Retina (tissue), 1 donor: ENCODE results near the gene MRTFB.
A peak's percentile ranks its signal among the peaks of the same experiment; 100 is the strongest.
"Not testable (repeated sequence)": the region's sequence is repeated elsewhere in the genome, so short reads cannot be mapped to it uniquely, and the experiment has no call there.

Source experiments
- DNase-seq: peaks from one replicate; pipeline ENCODE4 v3.0.0-alpha.2; 2016

MRTFB gene

GRCh38 chr16:14146445-14146844 lies 75.3 kb downstream of the MRTFB start:
- no peak for DNase-seq

GRCh38 chr16:14148016-14148415 lies 76.9 kb downstream of the MRTFB start:
- no peak for DNase-seq

GRCh38 chr16:14148569-14148968 lies 77.5 kb downstream of the MRTFB start:
- DNase-seq: no peak

DNA sequence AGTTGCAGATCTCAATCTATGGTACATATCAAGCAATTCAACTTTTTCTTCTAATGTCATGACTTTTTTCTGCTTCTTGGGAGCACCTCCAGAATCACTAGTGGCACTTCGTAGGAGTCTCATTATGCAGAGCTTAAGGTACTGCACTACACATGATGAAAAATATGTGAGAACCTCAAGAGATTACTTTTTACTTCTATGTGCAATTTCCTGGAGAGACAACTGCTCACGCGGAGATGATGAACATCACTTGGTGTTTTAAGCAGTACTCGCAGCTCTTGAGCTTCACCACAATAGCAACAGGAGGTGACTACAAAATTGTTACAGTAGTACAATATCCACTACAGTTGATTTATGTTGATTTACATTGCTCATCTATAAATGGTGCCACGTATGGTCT lies 79.7 kb downstream of the MRTFB start:
- DNase-seq: no peak

DNA sequence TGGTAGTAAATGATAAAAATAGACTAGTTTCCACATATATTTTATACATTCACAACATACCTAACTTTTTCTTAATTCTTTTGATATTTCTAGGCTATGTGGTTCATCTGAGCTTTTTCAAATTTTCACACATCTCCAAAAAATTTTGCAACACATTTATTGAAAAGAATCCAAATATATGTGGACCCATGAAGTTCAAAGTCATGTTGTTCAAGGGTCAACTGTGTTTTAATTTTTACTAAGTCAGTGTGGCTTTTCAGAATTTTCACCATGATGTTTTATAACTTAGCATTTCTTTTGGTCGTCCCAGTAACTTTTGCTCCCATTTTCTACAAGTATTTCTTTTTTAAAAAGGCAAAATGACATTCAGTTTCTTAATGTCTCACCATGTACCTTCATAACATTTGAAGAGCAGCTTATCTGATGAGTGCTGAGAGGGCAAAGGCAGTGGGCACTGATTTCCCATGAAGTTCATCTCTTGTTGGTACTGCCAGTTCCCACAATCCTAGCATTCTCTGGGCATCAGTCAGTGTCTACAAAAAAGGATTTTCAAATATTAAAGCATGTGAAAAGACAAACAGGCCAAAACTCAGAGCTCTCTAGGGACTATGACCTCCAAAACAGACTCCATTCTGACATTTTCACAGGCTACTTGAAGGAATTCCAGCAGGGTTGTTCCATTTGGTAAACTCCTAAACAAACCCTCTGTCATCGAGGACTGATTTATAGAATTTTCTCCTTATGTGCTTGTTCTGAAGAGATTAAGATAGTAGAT lies 80.3 kb downstream of the MRTFB start:
- no peak for DNase-seq

DNA sequence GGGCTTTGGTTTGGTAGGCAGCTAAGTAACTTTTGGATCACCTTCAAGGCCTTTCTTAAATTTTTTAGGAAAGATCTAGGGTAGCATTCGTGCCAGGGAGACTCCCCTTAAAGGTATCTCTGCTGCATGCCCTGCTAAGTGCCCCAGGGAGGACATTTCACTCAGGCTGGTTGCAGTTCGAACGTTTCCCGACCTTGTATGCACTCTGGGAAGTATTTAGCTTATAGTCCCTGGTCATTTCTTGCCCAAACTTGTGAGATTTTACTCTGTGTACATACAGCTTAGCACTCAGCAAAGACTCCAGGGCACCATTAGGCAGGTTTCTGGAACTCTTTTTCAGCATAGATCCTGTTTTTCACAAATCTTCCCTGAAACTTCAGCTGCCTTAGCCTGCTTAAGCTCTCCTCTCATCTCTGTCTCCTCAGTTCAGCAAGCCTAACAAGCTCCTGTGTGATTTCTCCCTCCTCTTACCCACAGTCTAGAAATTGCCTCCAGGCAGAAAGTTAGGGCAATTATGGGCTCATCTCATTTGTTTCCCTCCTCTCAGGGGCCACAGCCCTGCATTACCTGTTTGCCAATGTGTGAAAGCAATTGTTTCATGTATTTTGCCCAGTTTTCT lies 84.6 kb downstream of the MRTFB start:
- DNase-seq: no peak

DNA sequence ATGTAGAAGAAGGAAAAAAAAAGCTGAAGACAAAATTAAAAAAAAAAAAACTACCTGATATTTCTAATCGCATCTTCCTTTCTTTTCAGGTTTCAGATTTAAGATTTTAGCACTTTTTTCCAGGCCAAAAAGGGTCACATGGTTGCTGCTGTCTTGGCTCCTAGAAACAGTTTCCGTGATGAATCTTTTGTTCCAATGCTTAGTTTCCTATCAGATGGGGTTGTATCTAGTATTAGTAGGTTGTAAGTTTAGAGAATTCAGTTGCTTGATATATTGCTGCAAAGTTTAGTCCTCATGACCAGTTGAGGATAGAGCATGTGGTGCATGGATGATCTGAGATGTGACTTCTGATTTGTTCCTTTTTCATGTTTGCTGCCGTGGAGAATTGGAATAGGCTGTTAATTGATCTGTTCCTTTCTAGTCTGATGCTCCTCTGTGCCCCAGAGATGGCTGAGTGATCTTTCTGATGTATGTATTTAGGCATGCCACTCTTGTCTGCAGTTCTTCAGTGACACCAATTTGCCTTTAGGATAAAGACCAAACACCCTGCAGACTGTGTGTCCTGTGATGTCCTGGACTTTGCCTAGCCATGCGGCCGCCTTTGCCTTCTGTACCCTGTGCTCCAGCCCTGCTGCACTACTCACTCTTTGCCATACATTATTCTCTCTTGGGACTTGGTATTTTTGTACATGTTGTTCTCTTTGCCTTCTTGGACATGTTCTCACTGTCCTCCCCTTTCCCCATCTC lies 94.0 kb downstream of the MRTFB start:
- DNase-seq: peak; percentile 53

DNA sequence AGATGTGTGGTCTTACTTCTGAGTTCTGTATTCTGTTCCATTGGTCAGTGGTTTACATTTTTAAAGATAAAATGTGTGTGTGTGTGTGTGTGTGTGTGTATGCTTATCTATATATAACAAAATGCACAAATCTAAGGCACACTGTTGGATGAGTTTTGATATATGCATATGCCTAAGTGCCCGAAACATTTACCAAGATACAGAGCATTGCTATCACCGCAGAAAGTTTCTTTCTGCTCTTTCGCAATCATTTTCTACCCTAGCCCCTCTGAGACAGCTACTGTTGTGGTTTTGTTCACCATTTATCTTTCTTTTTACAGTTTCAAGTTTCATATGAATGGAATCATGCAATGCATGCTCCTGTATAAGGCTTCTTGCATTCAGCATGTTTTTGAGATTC lies 97.0 kb downstream of the MRTFB start:
- DNase-seq: no peak

GRCh38 chr16:14172200-14172809 lies 101.2 kb downstream of the MRTFB start:
- no peak for DNase-seq

GRCh38 chr16:14175086-14175485 lies 104.0 kb downstream of the MRTFB start:
- DNase-seq: no peak

DNA sequence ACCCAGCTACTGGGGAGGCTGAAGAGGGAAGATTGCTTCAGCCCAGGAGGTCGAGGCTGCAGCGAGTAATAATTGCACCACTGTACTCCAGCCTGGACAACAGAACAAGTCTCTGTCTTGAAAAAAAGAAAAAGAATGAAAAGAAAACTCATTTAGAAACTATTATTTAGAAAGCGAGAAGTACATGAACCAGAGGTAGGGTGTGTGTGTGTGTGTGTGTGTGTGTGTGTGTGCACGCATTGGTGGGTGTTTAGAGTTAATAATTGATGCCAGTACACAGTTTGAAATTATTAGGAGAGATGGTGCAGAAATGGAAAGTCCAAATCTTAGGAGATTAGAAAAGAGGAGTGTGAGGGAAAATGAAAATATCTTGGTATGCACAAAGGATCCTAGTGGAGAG lies 106.6 kb downstream of the MRTFB start:
- no peak for DNase-seq

- no peak for DNase-seq
Measured at GRCh38 chr16:14179116-14179515, 108.0 kb downstream of the MRTFB start.

GRCh38 chr16:14180481-14180944 lies 109.4 kb downstream of the MRTFB start:
- DNase-seq: peak; percentile 10

GRCh38 chr16:14181371-14182050 lies 110.4 kb downstream of the MRTFB start:
- DNase-seq: no peak

DNA sequence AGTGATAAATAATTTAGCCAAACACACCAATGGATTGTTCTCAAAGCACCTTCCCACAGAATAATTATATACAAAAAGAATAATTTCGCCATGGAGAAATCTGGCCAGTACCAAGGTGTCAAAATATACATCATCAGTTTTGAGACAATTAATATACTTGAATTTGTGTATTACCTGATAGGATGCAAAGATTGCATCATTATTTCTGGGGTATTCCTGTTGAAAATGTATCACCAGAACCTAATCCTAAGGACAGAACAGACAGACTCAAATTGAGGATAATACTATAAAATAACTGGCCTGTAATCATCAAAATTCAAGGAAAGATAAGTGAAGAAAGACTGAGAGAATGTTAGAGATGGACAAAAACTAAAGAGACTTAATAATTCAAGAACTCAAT lies 111.9 kb downstream of the MRTFB start:
- no peak for DNase-seq

GRCh38 chr16:14183962-14184361 lies 112.8 kb downstream of the MRTFB start:
- DNase-seq: not testable (repeated sequence)

DNA sequence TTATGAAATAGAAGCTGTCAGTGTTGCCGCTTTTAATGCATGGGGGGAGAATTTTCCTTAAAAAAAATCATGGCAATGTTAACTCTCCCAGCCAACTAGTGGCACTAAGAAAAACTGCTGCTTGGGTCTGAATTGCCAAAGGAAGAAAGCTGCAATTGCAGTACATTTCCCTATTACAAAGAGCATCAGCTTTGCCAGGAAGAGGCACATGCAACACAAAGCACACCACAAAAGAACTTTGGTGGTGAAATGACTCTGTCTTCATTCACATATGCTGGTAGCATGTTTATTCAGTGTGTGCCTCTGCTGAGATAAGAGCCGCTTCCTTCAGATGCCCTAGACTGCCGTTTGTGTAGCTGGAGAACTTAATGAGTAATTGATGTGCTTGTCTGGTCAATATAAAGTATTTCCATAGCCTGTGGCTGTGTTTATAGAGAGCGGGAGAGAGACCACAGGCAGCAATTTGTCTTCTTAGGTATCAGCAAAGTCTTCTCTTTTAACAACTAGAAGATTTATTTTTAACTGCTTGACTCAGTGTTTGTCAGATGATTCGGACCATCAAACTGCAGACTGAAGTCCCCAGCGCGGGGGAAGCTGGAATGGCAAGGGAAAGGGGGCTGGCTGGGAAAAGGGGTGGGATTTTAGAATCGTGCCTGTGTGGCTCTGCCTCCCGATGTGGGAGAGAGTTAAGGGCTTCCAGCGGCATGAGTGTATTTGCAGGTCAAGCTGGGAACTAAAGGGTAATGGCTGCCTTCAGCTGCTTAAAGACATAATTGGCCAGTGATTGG lies 115.1 kb downstream of the MRTFB start:
- peak; percentile 65 for DNase-seq

- peak; percentile 62 for DNase-seq
Measured at GRCh38 chr16:14186795-14187221, 115.7 kb downstream of the MRTFB start.

DNA sequence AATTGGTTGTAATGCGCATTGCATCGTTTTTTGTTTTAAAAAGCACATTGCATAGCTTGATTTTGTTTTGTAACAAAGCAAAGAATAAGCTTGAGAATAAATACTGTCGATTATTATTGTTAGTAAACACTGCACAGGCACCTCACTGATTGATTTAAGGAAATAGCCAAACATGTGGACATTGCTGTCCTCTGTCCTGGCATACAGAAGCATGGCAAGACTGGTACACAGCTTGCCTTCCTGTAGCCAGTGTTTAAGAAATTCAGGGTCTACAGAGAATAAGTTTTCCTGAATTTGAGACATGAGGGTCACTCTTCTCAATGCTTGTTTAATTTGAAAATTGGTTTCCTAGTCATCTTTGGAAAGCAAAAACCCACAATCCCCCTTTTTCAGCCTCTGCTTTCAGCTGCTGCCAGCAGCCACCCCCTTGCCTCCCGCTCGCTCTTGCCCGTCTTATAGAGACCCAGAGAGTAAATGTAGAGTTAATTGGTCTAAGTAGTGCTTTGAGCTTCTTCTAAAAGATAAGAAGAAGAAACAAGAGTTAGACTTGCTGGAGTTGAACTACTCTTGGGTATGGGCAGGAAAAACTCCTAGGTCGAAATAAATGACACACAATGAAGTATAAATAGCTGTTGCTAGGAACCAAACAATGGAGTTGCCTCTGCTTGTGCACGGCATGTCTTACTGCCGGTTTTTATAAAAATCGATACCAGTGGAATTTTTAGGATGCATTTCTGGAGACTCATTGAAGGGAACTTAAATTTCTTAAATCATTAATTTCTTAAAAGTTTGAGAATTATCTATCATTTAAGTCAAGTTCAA lies 116.6 kb downstream of the MRTFB start:
- DNase-seq: no peak

DNA sequence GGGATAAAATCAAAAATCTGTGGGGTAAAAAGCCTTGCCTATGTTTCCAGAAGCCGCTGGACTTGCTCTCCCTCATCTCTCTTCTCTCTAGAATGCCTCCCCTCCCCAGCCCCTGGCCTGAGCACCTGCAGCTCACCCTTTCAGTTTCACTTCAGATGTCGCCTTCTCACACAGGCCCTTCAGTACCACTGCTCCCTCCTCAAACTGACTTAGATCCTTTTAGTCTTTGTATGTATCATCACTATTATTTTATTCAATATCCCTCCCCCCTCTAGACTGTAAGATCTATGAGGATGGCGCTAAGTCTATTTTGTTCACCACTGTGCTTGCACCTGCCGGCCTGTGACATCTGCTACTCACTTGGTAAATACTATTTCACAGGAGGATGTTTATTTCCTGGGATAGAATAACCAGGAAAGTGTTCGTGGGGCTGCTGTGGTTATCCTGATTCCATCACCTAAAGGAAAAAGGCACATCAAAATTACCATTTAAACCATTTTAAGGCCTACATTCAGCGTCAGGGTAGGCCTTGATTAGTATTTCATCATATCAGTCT lies 122.3 kb downstream of the MRTFB start:
- no peak for DNase-seq

- DNase-seq: no peak
Measured at GRCh38 chr16:14194721-14195120, 123.6 kb downstream of the MRTFB start.
